Right renal pelvis (tissue), 4 donors: Measurements from ENCODE around the gene HUNK. TPM values are rescaled to one million over a fixed set of nuclear protein-coding genes. Genes with fewer than 3 reads are reported as not detected.
"Not testable (repeated sequence)": the region's sequence is repeated elsewhere in the genome, so short reads cannot be mapped to it uniquely, and the experiment has no call there.

ENCODE experiments used
- DNase-seq, 4 donors: peaks; one replicate each; pipeline ENCODE4 v3.0.0-alpha.2; 2013; ENCODE audit warnings: low read depth in 4 of 4, low spot score in 3 of 4, missing footprints in 1 of 4
- polyA plus RNA-seq, 4 donors: library from polyadenylated mRNA; unstranded; fragments of 120-200 nt; gene quantifications; one replicate each; pipeline ENCODE4 v1.2.1, GENCODE V29; 2013; ENCODE audit not compliant: insufficient read length in 4 of 4

The HUNK gene
- polyA plus RNA-seq, 4 donors, result 16.1 to 18.7 (median 18.1) TPM

DNA sequence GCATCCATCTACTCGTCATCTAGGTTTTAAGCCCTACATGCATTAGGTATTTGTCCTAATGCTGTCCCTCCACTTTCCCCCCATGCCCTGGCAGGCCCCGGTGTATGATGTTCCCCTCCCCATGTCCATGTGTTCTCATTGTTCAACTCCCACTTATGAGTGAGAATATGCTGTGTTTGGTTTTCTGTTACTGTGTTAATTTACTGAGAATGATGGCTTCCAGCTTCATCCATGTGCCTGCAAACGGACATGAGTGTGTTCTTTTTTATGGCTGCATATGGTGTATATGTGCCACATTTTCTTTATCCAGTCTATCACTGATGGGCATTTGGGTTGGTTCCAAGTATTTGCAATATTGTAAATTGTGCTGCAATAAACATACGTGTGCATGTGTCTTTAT lies 165.9 kb downstream of the HUNK start:
- DNase-seq, result not testable (repeated sequence)

DNA sequence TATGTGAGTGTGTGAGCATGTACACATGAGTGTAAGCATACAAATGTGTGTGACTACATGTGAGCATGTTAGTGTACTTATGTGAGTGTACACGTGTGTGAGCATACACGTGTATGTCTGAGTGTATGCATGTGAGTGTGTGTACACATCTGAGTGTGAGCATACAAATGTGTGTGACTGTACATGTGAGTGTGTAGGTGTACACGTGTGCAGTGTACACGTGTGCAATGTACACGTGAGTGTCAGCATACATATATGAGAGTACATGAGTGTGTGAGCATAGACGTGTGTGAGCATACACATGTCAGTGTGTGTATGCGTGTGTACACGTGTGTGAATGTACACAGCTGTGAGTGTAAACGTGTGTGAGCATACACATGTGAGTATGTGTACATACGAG lies 170.6 kb downstream of the HUNK start:
- no peak for DNase-seq

DNA sequence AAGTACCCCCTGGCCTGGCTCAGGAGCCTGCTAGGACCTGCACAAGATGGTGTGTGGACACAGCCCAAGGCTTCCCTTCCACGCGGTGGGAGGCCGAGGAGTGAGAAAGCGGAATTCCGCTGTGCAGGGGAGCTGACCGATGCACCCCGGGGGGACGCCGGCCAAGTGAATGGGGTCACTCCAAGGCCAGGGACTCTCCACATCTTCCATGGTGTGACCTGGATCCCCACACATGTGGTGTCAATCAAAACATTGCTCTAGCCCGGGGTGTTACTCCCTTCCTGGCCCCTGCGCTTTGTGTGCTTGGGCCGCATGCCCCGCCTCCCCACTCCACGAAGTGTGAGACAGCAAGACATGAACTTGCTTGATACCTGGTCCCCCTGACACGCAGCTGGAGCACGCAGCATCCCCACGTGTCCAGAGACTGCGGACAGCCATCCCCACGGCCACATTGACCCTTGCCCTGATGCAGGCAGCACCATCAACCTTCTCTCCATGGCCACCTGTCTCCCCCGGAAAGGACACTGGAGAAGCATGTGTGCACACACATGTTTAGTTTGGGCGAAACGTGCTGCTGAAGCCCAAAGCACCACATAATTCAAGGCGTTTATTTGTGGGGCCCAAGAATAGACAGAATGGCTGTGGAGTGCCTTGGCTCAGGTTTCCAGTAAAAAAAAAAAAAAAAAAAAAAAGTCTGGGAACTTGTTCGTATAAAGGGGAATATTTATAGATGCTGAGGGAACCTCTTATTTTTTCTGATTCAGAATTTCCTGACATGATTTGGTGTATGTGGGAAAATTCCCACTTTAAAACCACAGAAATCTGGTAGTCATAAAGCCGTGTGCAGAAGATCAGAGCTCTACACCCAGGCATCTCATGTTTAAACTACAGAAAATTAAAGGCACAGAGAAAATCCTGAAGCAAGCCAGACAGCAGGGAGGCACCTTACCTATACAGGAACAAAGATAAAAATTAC lies 171.7 kb downstream of the HUNK start:
- DNase-seq, result no peak

DNA sequence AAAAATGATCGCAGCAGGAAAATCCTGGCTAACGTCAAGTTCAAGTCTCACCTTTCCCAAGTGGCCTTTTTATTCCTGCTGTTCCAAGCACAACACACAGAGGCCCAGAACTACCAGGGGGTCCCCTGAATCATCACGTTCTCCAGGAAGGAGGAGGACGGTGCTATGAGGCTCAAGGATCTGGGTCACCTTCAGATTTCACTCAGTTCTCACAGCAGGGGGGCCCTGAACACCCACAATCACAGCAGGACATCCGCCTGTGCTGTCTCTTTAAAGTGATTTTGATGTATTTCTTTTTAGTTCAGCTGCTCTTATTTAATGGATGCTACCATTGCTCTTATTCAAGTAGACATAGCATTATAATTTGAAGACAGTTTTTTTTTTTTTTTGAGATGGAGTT lies 173.4 kb downstream of the HUNK start:
- DNase-seq, result no peak

DNA sequence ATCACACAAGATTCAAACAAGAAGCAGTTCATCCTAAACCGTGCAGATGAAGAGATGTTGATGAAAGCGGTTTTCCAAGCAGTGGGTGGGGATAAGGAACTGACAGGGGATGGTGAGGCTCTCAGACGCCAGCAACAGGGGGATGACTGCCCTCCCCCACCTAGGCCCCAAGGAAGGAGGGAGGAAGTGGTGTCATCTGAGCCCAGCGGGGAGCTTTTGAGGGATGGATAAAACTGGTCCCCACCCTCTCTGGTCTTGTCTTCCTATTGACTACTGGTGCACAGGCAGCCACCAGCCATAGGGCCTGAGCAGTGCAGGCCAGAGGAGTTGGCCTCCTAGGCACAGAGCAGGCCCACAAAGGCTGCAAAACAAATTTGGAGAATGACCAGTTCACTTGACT lies 175.5 kb downstream of the HUNK start:
- DNase-seq, result no peak

Other genes with a start within 250 kb of the HUNK start
- gene SOD1, start 213.3 kb upstream of the HUNK start, polyA plus RNA-seq, result 100 to 1,000 TPM; 275 to 293 (median 284) TPM
- gene SCAF4, start 140.9 kb upstream of the HUNK start, polyA plus RNA-seq, result 10 to 100 TPM; 32.8 to 42.4 (median 35.6) TPM